ENCODE results near the gene RCL1.

GRCh38 chr9:4804531-4805016 lies 11.8 kb downstream of the RCL1 start:
- TF ChIP-seq, protein P1, sequence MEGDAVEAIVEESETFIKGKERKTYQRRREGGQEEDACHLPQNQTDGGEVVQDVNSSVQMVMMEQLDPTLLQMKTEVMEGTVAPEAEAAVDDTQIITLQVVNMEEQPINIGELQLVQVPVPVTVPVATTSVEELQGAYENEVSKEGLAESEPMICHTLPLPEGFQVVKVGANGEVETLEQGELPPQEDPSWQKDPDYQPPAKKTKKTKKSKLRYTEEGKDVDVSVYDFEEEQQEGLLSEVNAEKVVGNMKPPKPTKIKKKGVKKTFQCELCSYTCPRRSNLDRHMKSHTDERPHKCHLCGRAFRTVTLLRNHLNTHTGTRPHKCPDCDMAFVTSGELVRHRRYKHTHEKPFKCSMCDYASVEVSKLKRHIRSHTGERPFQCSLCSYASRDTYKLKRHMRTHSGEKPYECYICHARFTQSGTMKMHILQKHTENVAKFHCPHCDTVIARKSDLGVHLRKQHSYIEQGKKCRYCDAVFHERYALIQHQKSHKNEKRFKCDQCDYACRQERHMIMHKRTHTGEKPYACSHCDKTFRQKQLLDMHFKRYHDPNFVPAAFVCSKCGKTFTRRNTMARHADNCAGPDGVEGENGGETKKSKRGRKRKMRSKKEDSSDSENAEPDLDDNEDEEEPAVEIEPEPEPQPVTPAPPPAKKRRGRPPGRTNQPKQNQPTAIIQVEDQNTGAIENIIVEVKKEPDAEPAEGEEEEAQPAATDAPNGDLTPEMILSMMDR (conservative IDR thresholded peaks at IDR 0.05) = no peak
- TF ChIP-seq ZFX (IDR thresholded peaks at IDR 0.05) = no peak
